Panc1 (cell line): ENCODE results near the gene RTP1. TPM values are rescaled to one million over a fixed set of nuclear protein-coding genes. Genes with fewer than 3 reads are reported as not detected.

Source experiments
- ATAC-seq: fragments of 200-7000 bp; cut with Tn5 transposase; 2 replicates; pipeline ENCODE4 v1.9.1; 2020; ENCODE audit warnings: mild to moderate bottlenecking, moderate library complexity
- BruUV-seq: library from RNA; stranded (reverse); fragments of 400-500 nt; replicated peaks from 2 replicates; lab custom pipeline; 2021; lab: Mats Ljungman, UMichigan
- CTCF ChIA-PET: fragments of 300-600 bp; sonication (Branson Sonifier 250); formaldehyde crosslinking; loops from one replicate; lab custom pipeline; 2022; ENCODE audit warnings: antibody characterized with exemption; lab: Charles Lee
- POLR2A ChIA-PET: fragments of 300-600 bp; sonication (Branson Sonifier 250); formaldehyde crosslinking; loops from one replicate; lab custom pipeline; 2022; ENCODE audit warnings: antibody characterized with exemption; lab: Charles Lee
- DNase-seq: peaks from one replicate; pipeline ENCODE4 v3.0.0-alpha.2; 2010; ENCODE audit warnings: low read depth, low spot score
- H3K27ac ChIP-seq: 2 replicates; pipeline ENCODE4 v1.5.1; 2011; ENCODE audit warnings: mild to moderate bottlenecking, low read length, inconsistent platforms
- H3K27me3 ChIP-seq: fragments of 200-500 bp; sonication (Bioruptor generic); 2 replicates; pipeline ENCODE4 v1.6.0; 2014; ENCODE audit warnings: low read length, inconsistent platforms; ENCODE audit not compliant: control insufficient read depth, insufficient read depth
- H3K36me3 ChIP-seq: fragments of 200-500 bp; sonication (Bioruptor generic); 2 replicates; pipeline ENCODE4 v1.5.1; 2014; ENCODE audit warnings: inconsistent platforms, mild to moderate bottlenecking, low read length, moderate library complexity; ENCODE audit not compliant: control insufficient read depth, insufficient read depth
- H3K4me1 ChIP-seq: 2 replicates; pipeline ENCODE4 v1.5.1; 2011; ENCODE audit warnings: inconsistent platforms, mild to moderate bottlenecking, low read length, moderate library complexity; ENCODE audit not compliant: control insufficient read depth, insufficient read depth
- H3K4me3 ChIP-seq, 2 experiments: 2 replicates each; pipeline ENCODE4 v1.5.1; 2011 to 2012; ENCODE audit warnings: low read depth in 2 of 2, low read length in 2 of 2, mild to moderate bottlenecking in 2 of 2, inconsistent platforms in 1 of 2, moderate library complexity in 1 of 2
- H3K9me3 ChIP-seq: fragments of 200-500 bp; sonication (Bioruptor generic); 2 replicates; pipeline ENCODE4 v1.5.1; 2014; ENCODE audit warnings: low read depth, mild to moderate bottlenecking, inconsistent platforms, low read length, moderate library complexity; ENCODE audit not compliant: control insufficient read depth, insufficient read depth
- CTCF ChIP-seq: fragments of 450-650 bp; IDR thresholded peaks from 2 replicates; pipeline ENCODE4 v1.5.1; 2017; ENCODE audit warnings: mild to moderate bottlenecking
- POLR2AphosphoS5 ChIP-seq: IDR thresholded peaks from 2 replicates; pipeline ENCODE4 v1.6.1; 2012; ENCODE audit warnings: mild to moderate bottlenecking, low read depth, low read length, moderate library complexity
- REST ChIP-seq, 2 experiments: IDR thresholded peaks; 2 replicates each; pipeline ENCODE4 v1.6.1; 2011 to 2012; ENCODE audit warnings: low read depth in 2 of 2, control low read depth in 1 of 2, low read length in 1 of 2, mild to moderate bottlenecking in 1 of 2, moderate library complexity in 1 of 2; ENCODE audit not compliant: insufficient read depth in 1 of 2
- SIN3A ChIP-seq: IDR thresholded peaks from 2 replicates; pipeline ENCODE4 v1.6.1; 2012; ENCODE audit warnings: low read depth, mild to moderate bottlenecking, low read length, moderate library complexity, borderline replicate concordance; ENCODE audit not compliant: insufficient read depth
- TCF7L2 ChIP-seq: IDR thresholded peaks from 2 replicates; pipeline ENCODE4 v1.6.1; 2011; ENCODE audit warnings: mild to moderate bottlenecking, low read depth, low read length, inconsistent platforms
- in situ Hi-C: cut with HindIII; loops from 2 replicates; pipeline ENCODE4 v1.10.0; 2016; ENCODE audit warnings: low sequenced_read_pairs, low pct_unique_long_range_greater_than_20kb
- intact Hi-C: fragments of 100-400 bp; cut with micrococcal nuclease; formaldehyde crosslinking; loops from one replicate; pipeline ENCODE4 v1.10.0; 2022; ENCODE audit not compliant: unreplicated experiment
- total RNA-seq: library from RNA; stranded (reverse); gene quantifications from one replicate; pipeline ENCODE4 v1.2.1, GENCODE V29; 2021; ENCODE audit not compliant: unreplicated experiment

Gene RTP1
- total RNA-seq, 1 experiment from 2014 or later: not detected

- BruUV-seq: no TSS peak
- POLR2A ChIA-PET: no interaction called here
Observed at GRCh38 chr3:187207624-187208023, 10.3 kb downstream of the RTP1 start.

GRCh38 chr3:187208159-187208558 lies 10.9 kb downstream of the RTP1 start:
- TF ChIP-seq TCF7L2: no peak
- TF ChIP-seq SIN3A: no peak
- TF ChIP-seq REST (IDR thresholded peaks at IDR 0.05; ENCODE audit: insufficient read depth in 1 of 2, low read depth in 2 of 2, low read length in 1 of 2): no peak
- TF ChIP-seq CTCF: no peak
- TF ChIP-seq POLR2AphosphoS5: no peak
- H3K9me3 ChIP-seq: no peaks in the 10 kb centered on the region
- BruUV-seq: no TSS peak
- POLR2A ChIA-PET: no interaction called here
- H3K4me1 ChIP-seq: no peaks in the 10 kb centered on the region
- no peaks in the 10 kb centered on the region for H3K36me3 ChIP-seq
- DNase-seq: no peak
- H3K27me3 ChIP-seq: peaks cover 20% of the 10 kb centered on the region
- H3K27ac ChIP-seq: no peak overlapping the region
- CTCF ChIA-PET: no interaction called here
- intact Hi-C loops: no loop called here
- in situ Hi-C loops: no loop called here
- H3K4me3 ChIP-seq: no peak overlapping the region
- no peak for ATAC-seq

More at GRCh38 chr3:187207624-187208023, 10.3 kb downstream of the RTP1 start:
- H3K9me3 ChIP-seq: no peaks in the 10 kb centered on the region
- no peak overlapping the region for H3K4me3 ChIP-seq
- intact Hi-C loops: no loop called here
- in situ Hi-C loops: no loop called here
- H3K27ac ChIP-seq: no peak overlapping the region
- peaks cover 23% of the 10 kb centered on the region for H3K27me3 ChIP-seq
- H3K36me3 ChIP-seq: no peaks in the 10 kb centered on the region
- no peak for ATAC-seq
- no peak for DNase-seq
- CTCF ChIA-PET: no interaction called here
- H3K4me1 ChIP-seq: no peaks in the 10 kb centered on the region
- TF ChIP-seq TCF7L2 (no peak), CTCF (no peak), REST (IDR thresholded peaks at IDR 0.05; ENCODE audit: insufficient read depth in 1 of 2, low read depth in 2 of 2, low read length in 1 of 2) (no peak), SIN3A (no peak), POLR2AphosphoS5 (no peak)
